Activated gamma-delta T cell treated with Interleukin-2 at 50 U/mL for 16 hours (primary cell): ENCODE measurements around the gene SYT15.
"Not testable (repeated sequence)": the region's sequence is repeated elsewhere in the genome, so short reads cannot be mapped to it uniquely, and the experiment has no call there.

ENCODE experiments used
- DNase-seq: peaks from one replicate; pipeline ENCODE4 v3.0.0-alpha.2; 2020

The SYT15 gene

DNA sequence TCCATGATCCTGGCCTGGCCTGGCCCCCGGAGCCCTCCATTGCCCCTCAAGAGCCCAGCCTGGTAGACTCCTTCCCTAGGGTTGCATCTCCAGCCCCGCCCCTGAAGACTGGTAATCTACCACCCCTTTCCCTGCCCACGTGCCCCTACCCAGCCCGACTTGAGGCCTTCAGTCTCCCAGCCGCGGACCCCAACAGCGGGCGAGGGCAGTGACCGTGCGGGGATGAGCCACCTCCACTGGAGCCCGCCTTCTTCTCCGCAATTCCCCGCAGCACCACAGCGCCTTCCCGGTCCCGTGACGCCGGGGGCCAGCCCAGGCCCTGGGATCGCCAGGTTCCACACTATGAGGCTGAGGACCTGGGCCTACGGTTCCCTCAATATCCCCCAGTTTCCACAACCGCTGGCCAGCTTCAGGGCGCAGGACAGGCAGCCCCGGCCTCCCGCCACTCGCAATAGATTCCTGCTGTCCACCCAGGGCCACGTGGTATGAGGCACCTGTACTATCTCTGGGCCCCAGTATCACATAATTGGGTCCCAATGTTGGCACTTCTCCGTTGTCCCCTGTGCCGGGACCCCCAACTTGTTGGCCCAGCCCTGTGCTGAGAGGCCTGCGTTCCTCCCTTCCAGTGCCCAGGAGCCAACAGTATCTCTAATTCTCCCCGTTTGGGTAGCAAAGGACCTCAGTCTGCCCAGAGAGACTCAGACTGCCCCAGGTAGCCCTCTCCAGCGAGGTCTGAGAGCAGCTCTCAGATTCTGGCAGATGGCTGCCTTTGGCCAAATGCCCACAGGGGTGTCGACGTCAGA lies 21.4 kb upstream of the SYT15 start:
- peak; percentile 10 for DNase-seq

DNA sequence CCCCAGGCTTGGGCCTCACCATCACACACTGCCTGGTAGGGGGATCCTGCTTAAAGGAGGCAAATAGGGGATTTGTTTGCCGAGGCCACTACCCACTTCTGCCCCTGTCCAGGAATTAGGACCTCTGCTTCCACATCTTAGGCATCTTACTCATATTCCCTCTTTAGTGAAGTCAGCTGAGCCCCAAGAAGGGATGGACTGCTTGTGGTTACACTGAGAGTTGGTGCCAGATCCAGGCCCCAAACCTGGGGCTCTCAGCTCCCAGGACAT lies 20.9 kb upstream of the SYT15 start:
- DNase-seq: no peak

DNA sequence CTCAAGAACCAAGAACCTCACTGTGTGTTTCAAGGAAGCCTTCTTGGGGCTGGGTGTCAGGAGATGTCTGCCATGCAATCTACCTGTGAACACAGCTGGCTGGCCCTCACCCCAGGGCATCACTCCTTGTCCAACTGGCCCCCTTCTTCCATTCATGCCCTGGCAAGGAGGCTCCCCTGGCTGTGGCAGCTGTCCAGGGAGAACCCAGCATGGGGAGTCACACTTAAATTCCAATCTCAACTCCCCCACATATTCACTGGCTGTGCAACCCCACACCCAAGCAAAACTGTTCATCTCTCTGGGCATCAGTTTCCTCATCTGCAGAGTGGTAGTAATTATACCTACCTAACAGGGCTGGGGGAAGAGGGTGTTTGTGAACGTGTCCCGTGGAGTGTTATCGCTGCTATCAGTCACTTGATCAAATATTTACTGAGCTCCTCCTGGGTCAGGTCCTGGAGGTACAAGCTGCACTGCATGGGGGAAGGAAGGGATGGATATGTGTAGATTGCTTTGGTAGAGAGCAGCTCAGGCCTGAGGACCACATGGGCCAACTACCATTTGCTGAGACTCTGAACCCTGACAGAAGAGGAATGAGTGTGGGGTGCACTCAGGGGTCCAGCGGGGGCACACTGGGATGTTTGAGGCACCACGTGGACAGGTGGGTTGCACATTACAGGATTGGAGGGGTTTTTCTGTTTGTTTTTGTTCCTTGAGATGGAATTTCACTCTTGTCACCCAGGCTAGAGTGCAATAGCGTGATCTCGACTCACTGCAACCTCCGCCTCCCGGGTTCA lies 20.3 kb upstream of the SYT15 start:
- DNase-seq: peak; percentile 3

DNA sequence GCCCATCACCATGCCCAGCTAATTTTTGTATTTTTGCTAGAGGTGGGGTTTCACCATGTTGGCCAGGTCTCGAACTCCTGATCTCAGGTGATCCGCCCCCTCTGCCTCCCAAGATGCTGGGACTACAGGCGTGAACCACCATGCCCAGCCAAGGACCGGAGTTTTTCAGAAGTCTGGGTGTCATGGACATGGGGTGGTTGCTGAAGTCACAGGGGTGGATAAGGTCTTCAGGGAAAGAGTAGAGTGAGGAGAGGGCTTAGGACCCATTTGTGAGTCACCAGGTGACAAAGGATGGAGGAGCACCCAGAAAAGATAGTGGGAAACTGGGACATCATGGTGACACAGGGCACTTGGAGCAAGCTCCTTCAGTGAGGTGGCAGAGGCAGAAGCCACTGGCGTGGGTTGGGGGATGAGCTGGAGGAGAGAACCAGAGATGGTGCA lies 19.7 kb upstream of the SYT15 start:
- DNase-seq: no peak

DNA sequence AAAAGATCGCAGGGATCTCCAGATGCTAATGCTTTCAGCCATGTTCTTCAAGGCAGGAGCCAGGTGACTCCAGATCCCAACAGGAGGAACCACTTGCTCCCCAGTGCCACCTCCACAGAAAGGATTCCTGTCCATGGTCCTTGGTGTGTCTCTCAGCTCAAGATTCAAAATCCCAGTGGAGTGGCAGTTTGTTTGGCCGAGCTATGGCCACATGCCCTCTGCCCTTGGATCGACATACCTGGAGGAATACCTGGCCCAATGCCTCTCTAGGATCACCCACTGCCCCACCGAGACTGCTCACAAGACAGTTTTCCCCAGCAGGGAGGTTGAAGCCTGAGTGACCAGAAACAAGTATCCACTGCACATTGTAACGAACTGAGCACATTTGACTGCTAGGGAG lies 18.5 kb upstream of the SYT15 start:
- DNase-seq: peak; percentile 2

DNA sequence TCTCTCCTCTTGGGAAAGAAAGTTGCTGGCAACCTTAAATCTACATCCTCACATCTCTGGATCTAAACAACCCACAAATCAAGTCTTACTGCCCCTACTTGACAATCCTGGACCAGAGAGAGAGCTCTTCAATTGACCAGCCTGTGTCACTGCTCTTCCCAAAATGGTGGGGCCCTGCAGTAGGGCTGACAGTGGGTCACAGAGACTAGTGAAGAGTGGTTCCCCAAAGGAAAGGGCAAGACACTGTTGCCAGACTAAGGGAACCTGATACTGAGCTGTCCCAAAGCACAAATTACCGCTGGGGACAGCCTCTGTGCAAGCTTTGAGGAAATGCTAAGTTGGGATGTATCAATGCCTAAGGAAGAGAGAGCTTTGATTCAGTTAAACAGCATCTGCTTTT lies 18.0 kb upstream of the SYT15 start:
- DNase-seq: no peak

DNA sequence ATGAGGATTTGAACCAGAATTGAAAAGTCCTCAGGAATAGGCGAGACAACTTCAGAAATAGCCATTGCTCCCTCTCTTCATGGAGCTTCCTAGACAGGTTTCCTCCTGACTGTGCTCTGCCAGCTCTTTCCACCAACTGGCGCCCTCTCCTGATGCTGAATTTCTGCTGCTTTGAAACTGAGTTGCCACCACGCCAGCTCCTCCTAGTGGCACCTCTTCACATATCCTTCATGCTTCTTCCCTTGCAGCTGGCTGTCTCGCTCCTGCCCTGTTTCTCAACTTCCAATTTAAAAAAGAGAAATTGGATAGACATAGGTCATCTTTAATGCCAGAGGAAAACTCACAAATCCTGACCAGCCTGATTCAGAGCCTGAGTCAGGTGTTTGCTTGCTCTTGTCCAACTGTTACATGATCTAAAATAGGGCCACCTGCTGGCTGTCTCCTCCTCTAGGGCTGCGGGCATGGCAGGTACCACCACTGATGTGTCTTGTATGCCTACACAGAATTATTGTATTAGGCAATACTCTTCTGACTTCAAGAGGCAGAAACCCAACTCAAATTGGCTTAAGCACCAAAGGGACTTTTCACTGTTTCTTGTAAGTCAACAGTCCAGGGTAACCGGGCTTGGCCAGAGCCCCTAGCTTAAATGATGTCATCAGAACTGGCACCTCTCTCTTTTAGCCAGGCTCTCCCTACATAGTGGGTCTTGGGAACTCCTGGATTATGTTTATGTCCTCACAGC lies 13.2 kb upstream of the SYT15 start:
- peak; percentile 34 for DNase-seq

DNA sequence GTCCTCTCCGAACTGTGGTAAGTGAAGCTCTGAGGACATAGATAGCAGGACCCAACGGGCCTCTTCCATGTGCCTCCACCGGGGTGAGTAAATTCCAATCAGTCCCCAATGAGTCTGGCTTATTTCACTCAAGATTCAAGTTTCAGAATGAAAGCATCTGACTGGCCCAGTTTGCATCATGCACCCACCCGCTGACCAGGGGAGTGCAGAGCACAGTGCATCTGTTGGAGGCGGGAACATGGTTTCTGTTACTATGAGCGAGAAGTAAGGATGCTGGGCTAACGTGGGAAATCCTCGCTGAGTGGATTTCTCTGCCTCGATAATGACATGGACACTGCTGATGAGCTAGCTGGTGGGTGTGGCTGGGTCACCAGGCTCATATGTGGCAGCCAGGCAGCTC lies 11.8 kb upstream of the SYT15 start:
- DNase-seq: not testable (repeated sequence)

DNA sequence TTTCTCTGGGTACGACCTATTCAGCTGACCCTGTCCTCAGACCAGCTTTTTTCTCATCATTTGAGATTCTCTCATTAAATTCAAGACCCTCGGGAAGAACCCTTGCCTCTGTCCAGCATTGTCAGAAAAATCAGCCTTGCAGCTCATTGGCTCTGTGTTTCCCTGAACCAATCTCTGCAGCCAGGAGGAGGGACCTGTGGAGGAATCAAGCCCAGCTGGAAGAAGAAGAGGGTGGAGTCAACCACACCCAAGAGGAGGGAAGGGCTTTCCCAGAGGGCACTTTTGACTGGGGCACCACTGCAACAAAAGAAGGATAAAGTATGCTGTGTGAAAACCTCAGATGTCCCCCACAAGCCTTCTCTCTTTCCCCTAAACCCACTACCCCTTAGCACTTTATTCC lies 8.3 kb upstream of the SYT15 start:
- not testable (repeated sequence) for DNase-seq

DNA sequence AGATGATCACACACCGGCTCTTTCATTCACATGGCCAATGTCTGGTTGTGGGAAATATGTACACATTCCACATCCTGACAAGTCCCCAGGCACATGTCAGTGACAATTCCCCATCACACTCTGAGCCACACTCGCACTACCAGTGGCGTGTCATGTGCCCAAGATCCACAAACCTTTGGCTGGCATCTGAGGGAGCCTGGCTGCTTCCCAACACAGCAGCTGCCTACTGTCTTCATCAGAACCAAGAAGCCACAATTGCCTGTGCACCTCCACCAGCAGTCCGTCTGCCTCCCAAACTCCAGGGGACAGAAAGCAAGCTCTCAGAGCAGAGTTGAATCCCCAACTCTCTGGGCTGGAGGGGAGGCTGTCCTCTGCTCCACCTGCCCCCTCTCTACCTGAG lies 6.2 kb upstream of the SYT15 start:
- DNase-seq: not testable (repeated sequence)

DNA sequence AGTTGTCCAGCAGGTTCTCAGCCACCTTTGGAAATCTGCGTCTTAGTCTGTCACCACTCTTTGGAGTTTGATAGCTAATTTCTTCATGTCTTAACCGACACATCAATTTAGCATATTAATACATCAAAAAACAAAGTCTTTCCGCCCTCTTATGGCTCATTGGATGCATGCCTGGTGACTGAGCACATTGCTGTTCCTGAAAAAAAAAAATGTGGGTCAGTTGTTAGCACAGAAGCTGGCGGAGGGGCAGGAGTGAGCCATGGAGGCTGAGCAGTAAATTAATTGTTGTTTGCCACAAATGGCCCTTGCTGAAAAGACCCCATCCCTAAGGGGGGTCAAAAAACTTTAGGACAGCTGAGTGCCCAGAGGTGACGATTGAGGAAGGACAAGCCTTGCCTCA lies 5.6 kb upstream of the SYT15 start:
- DNase-seq: not testable (repeated sequence)

DNA sequence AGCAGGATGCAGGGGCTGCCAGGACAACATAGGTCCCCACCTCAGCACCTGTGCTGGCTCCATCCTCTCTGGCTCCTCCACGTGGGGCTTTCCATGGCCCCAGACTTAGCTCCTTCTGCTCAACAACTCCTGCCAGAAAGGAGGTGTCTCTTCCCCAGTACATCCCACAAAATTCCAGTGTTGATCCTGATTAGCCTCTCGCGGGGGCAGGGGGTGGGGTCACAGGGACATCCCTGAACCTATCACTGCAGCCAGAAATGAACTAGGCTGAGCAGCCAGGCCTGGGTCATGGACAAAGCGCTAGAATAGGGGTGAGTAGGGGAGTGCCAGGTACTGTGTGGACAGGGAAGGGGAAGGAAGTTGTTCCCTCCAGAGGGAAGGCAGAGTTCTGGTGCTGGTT lies 5.0 kb upstream of the SYT15 start:
- not testable (repeated sequence) for DNase-seq

DNA sequence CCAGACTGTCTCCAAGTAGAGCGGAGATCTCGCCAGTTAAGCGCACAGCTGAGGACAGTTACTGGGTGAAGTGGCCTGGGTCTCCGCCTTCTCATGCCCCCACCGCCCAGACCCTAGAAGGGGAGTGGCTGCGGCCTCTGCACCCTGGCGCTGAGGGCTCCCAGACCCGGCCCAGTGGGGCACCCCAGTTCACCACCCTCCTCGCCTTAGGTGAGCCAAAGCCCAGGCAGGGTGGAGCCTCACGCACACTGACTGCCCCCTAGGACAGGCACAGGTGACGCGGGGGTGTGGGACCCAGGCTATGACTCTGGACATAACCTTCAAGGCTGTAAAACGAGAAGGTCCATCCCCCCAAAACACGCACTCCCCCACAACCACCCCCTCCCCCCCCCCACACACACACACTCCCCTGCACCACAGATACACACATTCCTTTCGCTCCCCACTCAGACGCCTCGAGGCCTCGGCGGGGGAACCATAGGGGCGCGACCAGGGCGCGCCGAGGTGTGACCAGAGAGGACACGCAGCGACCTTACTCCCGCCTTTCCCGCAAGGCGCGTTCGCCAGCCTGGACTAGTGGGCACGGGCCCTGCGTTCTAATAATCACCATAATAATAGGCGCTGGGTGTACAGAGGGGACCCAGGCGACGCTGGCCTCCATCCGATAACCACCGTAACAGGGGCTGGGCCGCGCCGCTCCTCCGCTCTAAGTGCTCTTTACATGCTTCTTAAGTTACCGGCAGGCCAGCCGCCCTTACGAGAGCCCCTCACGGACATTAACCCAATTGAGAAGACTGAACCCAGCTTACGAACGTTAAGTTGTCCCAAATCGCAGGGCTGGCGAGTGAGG lies 1.1 kb upstream of the SYT15 start:
- DNase-seq: not testable (repeated sequence)

DNA sequence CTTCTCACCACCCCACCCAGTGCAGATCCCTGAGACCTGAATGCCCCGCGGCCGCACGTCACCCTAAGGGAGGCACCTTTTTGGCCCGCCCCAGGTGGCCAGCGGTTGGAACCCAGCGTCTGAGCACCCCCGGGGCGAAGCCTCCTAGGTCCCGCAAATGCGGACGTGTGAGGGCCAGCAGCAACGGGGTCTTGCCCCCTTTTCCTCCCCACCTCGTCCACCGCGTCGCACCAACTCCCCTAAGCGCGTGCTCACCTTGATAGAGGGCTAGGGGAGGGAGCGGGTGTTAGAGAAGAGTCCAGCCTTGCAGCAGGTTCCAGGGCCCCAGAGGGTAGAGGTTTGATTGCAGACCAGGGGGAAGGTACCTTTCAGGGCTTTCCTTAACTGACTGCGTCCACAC lies 450 bp downstream of the SYT15 start:
- not testable (repeated sequence) for DNase-seq

DNA sequence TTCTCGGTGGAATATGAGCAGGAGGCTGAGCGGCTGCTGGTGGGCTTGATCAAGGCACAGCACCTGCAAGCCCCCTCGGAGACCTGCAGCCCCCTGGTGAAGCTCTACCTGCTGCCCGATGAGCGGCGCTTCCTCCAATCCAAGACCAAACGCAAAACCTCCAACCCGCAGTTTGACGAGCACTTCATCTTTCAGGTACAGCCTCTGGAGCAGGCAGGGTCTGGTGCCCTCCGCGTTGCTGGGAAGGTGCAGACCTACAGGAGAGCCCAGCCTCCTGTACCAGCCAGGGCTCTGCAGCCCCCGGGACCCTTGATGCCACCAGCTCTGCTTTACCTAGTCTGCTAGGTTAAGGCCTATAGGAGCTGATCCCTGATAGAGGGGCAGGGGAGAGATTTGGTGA lies 3.1 kb downstream of the SYT15 start:
- DNase-seq: not testable (repeated sequence)

DNA sequence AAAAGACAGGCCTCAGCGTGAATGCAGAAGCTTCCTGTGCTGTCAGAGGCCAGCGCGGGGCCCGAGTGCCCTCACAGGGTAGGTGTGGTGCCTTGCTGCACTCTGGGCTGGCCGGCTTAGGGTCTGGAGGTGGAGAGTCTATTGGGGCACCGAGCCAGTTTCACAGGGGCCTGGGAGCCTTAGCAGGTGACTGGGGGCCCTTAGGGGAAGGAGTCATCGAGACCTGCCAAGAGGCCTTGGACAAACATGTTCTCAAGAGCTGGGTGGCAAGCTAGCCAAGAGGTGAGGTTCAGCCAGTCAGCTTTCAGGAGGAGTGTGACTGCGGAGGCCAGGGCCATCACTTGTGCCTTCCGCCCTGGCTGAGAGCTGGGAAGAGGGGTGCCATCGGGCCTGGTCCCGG lies 3.6 kb downstream of the SYT15 start:
- not testable (repeated sequence) for DNase-seq

DNA sequence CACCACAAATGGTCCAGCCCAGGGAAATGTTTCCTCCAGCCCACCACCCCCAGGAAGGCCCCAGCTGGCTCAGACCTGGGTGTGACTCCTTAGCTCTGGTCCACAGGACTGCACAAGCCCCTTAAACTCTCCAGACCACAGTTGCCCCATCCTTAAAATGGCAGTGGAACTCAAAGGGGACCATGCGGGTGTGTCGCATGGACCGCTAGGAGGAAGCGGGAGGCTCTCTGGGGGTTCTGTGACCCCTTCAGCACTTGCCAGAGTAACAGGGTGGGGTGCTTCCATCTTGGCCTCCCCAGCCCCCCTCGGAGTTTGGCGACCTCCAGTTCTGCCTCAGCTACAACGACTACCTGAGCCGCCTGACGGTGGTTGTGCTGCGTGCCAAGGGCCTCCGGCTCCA lies 5.3 kb downstream of the SYT15 start:
- not testable (repeated sequence) for DNase-seq

DNA sequence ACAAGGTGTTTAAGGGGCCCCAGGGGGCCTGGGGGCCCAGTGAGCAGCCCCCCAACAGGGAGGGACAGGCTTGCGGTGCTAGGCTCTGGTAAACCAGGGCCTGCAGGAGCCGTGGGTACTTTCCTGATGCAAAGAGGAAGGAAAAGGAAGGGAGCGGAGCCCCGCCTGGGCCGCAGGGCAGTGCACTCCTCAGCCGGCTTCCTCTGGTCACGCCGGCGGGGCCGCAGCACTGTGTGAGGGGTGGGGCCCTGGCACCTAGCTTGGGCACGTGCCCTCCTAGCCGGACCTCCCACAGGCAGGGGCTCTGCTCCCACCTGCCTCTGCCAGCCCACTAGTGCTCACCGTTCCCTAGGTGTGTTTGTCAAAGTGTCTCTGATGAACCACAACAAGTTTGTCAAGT lies 6.3 kb downstream of the SYT15 start:
- not testable (repeated sequence) for DNase-seq

DNA sequence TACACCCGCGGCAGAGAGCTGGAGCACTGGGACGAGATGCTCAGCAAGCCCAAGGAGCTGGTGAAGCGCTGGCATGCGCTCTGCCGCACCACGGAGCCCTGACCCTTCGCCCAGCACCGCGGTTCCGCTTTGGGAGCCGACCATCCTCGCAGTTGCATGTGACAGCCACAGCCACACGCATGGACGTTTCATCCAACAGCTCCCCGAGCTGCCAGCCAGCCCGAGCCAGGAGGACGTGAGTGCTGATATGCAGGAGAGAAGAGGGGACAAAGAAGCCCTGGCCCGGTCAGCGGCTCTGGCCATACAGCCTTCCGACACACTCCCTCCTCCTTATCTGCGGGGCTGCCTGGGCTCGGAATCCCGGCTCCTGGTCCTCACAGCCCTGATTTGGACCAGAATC lies 8.6 kb downstream of the SYT15 start:
- not testable (repeated sequence) for DNase-seq

DNA sequence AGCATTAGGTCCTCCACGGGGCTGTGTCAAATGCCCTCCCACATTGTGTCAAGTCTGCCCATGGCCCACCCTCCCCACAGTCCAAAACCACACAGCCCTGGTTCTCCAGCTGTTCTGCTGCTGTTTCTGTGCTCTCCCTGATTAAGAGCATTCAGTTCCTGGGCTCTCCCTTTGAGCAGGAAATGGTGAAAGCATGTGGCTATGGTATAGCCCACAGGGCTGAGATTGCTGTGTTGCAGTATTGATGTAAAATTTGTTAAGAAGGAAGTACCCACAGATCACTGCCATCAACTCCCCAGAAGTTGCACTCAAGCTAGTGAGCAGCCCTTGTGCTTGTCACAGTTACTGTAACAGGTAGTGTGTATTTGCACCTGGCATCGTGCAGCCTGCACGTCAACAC lies 9.3 kb downstream of the SYT15 start:
- not testable (repeated sequence) for DNase-seq

DNA sequence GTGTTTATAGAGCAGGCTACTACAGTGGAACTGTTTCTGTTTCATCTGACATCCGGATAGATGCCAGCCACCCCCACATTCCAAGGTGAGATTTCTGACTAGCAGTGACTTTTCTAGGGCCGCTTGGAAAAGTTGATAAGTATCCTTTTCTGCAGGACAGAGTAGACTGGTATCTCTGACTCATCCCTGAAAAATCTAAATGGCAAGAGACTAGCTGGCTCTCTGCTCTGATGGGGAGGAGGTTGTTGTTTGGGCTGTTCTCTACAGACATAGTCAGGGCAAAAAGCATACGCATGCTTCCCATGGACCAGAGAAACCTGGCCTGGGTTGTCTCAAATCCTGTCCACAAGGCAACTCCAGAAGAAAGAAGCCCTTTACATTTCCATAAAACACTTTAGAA lies 10.7 kb downstream of the SYT15 start:
- not testable (repeated sequence) for DNase-seq

DNA sequence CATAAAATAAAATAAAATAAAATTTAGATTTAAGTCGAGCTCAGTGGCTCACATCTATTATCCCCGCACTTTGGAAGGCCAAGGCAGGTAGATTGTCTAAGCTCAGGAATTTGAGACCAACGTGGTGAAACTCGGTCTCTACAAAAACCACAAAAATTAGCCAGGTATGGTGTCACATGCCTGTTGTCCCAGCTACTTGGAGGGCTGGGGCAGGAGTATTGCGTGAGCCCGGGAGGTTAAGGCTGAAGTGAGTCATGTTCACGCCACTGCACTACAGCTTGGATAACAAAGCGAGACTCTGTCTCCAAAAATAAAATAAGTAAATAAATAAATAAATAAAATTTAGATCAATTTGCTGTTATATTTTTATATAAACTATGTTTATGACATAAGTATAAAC lies 12.1 kb downstream of the SYT15 start:
- DNase-seq: not testable (repeated sequence)

DNA sequence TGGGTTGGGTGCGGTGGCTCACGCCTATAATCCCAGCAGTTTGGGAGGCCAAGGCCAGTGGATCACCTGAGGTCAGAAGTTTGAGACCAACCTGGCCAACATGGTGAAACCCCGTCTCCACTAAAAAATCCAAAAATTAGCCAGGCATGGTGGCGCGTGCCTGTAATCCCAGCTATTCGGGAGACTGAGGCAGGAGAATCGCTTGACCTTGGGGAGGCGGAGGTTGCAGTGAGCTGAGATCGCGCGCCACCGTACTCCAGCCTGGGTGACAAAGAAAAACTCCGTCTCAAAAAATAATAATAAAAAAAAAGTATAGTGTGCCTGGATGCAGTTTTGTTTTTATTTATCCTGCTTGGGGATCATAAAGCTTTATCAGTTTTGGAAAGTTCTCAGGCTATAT lies 14.4 kb downstream of the SYT15 start:
- DNase-seq: not testable (repeated sequence)
